COLO829 (cell line): ENCODE results near the gene RXFP3.

Experiments used
- DNase-seq: peaks from one replicate; pipeline ENCODE4 v3.0.0; 2012; ENCODE audit warnings: low spot score

The RXFP3 gene

GRCh38 chr5:33981408-33982162, 45.4 kb downstream of the RXFP3 start:
- DNase-seq, result no peak

GRCh38 chr5:33984178-33984577, 48.0 kb downstream of the RXFP3 start:
- DNase-seq, result no peak

- DNase-seq, result peak; percentile 68
Observed at GRCh38 chr5:33984671-33985124, 48.5 kb downstream of the RXFP3 start, which contains the start of gene SLC45A2. SLC45A2 (minus strand) TSS chr5:33984693; CDS start chr5:33984583, 110 bp downstream.

GRCh38 chr5:33985447-33985846, 49.3 kb downstream of the RXFP3 start:
- no peak for DNase-seq
